Kidney (tissue), 14 donors: Measurements from ENCODE around the gene TMTC1. TPM values are rescaled to one million over a fixed set of nuclear protein-coding genes. Genes with fewer than 3 reads are reported as not detected.

Source experiments
- DNase-seq, 5 donors: peaks; one replicate each; pipeline ENCODE4 v3.0.0-alpha.2; 2013 to 2020
- FAIRE-seq: peaks from 2 replicates; lab custom pipeline; 2012; peaks lifted over from hg19 to GRCh38; lab: Jason Lieb, UNC
- H3K27ac ChIP-seq, 2 donors: one replicate each; pipeline ENCODE4 v1.7.0; 2013; ENCODE audit warnings: low read depth in 2 of 2, low read length in 2 of 2, inconsistent platforms in 1 of 2
- H3K27me3 ChIP-seq: one replicate; pipeline ENCODE4 v1.7.1; 2013; ENCODE audit warnings: low read length, inconsistent platforms; ENCODE audit not compliant: control insufficient read depth, insufficient read depth
- H3K36me3 ChIP-seq, 3 donors: one replicate each; pipeline versions ENCODE4 v1.7.0 to v1.7.1; 2013; ENCODE audit warnings: low read length in 3 of 3, control low read depth in 1 of 3, inconsistent platforms in 1 of 3; ENCODE audit not compliant: insufficient read depth in 3 of 3, control insufficient read depth in 2 of 3
- H3K4me1 ChIP-seq, 3 donors: one replicate each; pipeline versions ENCODE4 v1.7.0 to v1.7.1; 2013; ENCODE audit warnings: low read length in 3 of 3, inconsistent platforms in 1 of 3, low read depth in 1 of 3; ENCODE audit not compliant: control insufficient read depth in 2 of 3, insufficient read depth in 2 of 3
- H3K4me3 ChIP-seq, 3 donors: one replicate each; pipeline versions ENCODE4 v1.7.0 to v1.8.1; 2013; ENCODE audit warnings: low read length in 3 of 3, control low read depth in 1 of 3, inconsistent platforms in 1 of 3
- H3K9ac ChIP-seq, 3 donors: one replicate each; pipeline versions ENCODE4 v1.7.0 to v1.7.1; 2013; ENCODE audit warnings: low read length in 3 of 3, control low read depth in 1 of 3, inconsistent platforms in 1 of 3
- H3K9me3 ChIP-seq, 3 donors: one replicate each; pipeline versions ENCODE4 v1.7.0 to v1.7.1; 2013; ENCODE audit warnings: low read length in 3 of 3, control low read depth in 1 of 3, inconsistent platforms in 1 of 3; ENCODE audit not compliant: control insufficient read depth in 2 of 3, insufficient read depth in 1 of 3
- CTCF ChIP-seq: IDR thresholded peaks from 3 replicates; pipeline ENCODE4 v1.5.1; 2012; ENCODE audit warnings: mild to moderate bottlenecking, moderate library complexity, borderline replicate concordance; ENCODE audit not compliant: insufficient read depth; ENCODE audit errors: extremely low read depth
- intact Hi-C: fragments of 100-400 bp; cut with DNase I; formaldehyde crosslinking; loops from one replicate; pipeline ENCODE4 v1.11.1; 2022
- polyA plus RNA-seq: library from polyadenylated mRNA; stranded (reverse); fragments of 350-450 nt; fragmentation: Illumina TruSeq; extraction: RNeasy Lipid Tissue Mini Kit (QIAGEN cat#74804); gene quantifications from one replicate; pipeline ENCODE4 v1.2.3, GENCODE V29; 2014; ENCODE audit warnings: low read depth, low replicate concordance; ENCODE audit not compliant: insufficient read depth
- total RNA-seq: library from RNA; stranded (reverse); fragmentation: NEBNext Ultra II Directional; extraction: Animal tissue kit (Norgen Biotek cat#: 25700); gene quantifications from one replicate; pipeline ENCODE4 v1.2.1, GENCODE V29; 2021
- donor health status: control.
- donor health status: control.
- donor health status: control.
- donor health status: control.
- donor health status: control.
- donor health status: DM: yes; HTN: yes; CAD: no.
- donor health status: Normal renal cell carcinoma (clear cell type).

Gene TMTC1
- total and polyA plus RNA-seq, 2 donors from 2014 or later, result 10.9 to 58.8 TPM

GRCh38 chr12:29750928-29751220 lies 32.9 kb downstream of the TMTC1 start:
- Histone ChIP-seq H3K27me3 (no peaks in the 10 kb centered on the region), H3K4me1 (no peaks in the 10 kb centered on the region), H3K9ac (no peak overlapping the region), H3K4me3 (no peak overlapping the region), H3K9me3 (no peaks in the 10 kb centered on the region), H3K27ac (no peak overlapping the region), H3K36me3 (peaks cover 0 to 16% (median 4%) of the 10 kb centered on the region in 3 donors)
- FAIRE-seq, result no peak
- intact Hi-C loops, result no loop called here
- no peak for DNase-seq
- TF ChIP-seq CTCF, result no peak

- Histone ChIP-seq H3K4me1 (no peaks in the 10 kb centered on the region), H3K36me3 (peaks cover 0 to 16% (median 4%) of the 10 kb centered on the region in 3 donors), H3K27ac (no peak overlapping the region), H3K9me3 (no peaks in the 10 kb centered on the region), H3K9ac (no peak overlapping the region), H3K4me3 (no peak overlapping the region), H3K27me3 (no peaks in the 10 kb centered on the region)
- TF ChIP-seq CTCF, result no peak
- intact Hi-C loops, result no loop called here
- DNase-seq (no peak), FAIRE-seq (no peak)
Observed at GRCh38 chr12:29750131-29750927, 33.4 kb downstream of the TMTC1 start.

GRCh38 chr12:29744365-29744764 lies 39.4 kb downstream of the TMTC1 start:
- Histone ChIP-seq H3K27ac (no peak overlapping the region), H3K9ac (no peak overlapping the region), H3K4me3 (no peak overlapping the region), H3K27me3 (no peaks in the 10 kb centered on the region), H3K4me1 (no peaks in the 10 kb centered on the region), H3K36me3 (no peaks in the 10 kb centered on the region), H3K9me3 (no peaks in the 10 kb centered on the region)
- no peak for TF ChIP-seq CTCF
- DNase-seq (no peak), FAIRE-seq (no peak)
- intact Hi-C loops, result no loop called here
